Neural progenitor cell (in vitro differentiated cells): ENCODE results near the gene KIAA1958.

ENCODE experiments used
- CTCF ChIP-seq: fragments of 200-600 bp; sonication (generic); IDR thresholded peaks from 2 replicates; pipeline ENCODE4 v1.5.1; 2017; ENCODE audit warnings: antibody characterized with exemption, mild to moderate bottlenecking
- EZH2phosphoT487 ChIP-seq: fragments of 200-600 bp; sonication (generic); IDR thresholded peaks from 2 replicates; pipeline ENCODE4 v1.6.1; 2017; ENCODE audit warnings: antibody characterized with exemption

DNA sequence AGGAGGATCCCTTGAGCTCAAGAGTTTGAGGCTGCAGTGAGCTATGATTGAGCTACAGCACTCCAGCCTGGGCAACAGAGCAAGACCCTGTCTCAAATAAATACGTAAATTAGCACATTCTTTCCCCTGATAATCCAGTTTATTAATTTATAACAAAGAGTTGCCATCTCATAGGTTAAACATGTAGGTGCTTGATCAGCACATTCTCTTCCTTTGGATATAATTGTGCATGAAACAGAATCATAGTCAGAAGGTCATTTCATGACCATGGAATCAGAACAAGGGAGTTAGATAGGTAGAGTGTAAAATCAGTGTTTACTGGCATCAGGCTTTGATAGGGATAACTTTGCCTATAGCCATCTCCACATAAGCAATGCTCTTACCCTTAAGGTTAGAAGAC, 43.0 kb upstream of the KIAA1958 start:
- TF ChIP-seq EZH2phosphoT487, result no peak
- no peak for TF ChIP-seq CTCF
